ENCODE measurements around the gene EIF4G3.

The EIF4G3 gene

GRCh38 chr1:21022279-21023040, 154.2 kb downstream of the EIF4G3 start:
- DNase-seq (ENCODE audit: insufficient read length) (peak; percentile 19), FAIRE-seq (peak; percentile 91)
- TF ChIP-seq POLR2AphosphoS5 (IDR thresholded peaks at IDR 0.05; ENCODE audit: low read depth, low read length) (no peak), POLR2A (IDR thresholded peaks at IDR 0.05; ENCODE audit: low read depth, low read length) (no peak), TAF1 (IDR thresholded peaks at IDR 0.05; ENCODE audit: borderline replicate concordance, low read depth, low read length) (no peak)

DNA sequence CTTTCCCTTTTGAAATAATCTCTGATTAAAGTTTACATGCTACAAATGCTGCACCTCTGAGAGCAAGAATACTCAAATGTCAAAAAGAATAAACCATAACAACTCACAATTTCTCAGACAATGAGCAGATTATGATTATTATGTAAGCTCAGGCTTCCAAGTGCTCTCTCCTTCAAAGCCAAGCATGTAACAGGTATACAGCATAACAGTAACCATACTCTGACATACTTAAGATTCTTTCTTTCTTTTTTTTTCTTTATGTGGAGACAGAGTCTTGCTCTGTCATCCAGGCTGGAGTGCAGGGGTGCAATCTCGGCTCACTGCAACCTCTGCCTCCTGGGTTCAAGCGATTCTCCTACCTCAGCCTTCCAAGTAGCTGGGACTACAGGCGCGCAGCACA, 155.4 kb downstream of the EIF4G3 start:
- DNase-seq (ENCODE audit: insufficient read length) (no peak), FAIRE-seq (no peak)
- TF ChIP-seq POLR2A (IDR thresholded peaks at IDR 0.05; ENCODE audit: low read depth, low read length) (no peak), POLR2AphosphoS5 (IDR thresholded peaks at IDR 0.05; ENCODE audit: low read depth, low read length) (no peak), TAF1 (IDR thresholded peaks at IDR 0.05; ENCODE audit: borderline replicate concordance, low read depth, low read length) (no peak)

DNA sequence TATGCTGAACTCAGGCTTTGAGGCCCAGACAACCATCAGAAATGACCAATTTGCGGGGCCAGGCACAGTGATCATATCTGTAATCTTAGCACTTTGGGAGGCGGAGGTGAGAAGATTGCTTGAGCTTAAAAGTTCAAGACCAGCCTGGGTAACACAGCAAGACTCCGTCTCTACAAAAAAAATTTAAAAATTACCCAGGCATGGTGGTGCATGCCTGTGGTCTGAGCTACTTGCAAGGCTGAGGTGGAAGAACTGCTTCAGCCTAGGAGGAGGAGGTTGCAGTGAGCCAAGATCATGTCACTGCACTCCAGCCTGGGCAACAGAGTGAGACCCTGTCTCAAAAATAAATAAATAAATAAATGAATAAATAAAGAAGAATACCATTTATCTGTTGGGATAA, 156.5 kb downstream of the EIF4G3 start:
- no peak for DNase-seq (ENCODE audit: insufficient read length)
- TF ChIP-seq TAF1 (IDR thresholded peaks at IDR 0.05; ENCODE audit: borderline replicate concordance, low read depth, low read length) (no peak), POLR2AphosphoS5 (IDR thresholded peaks at IDR 0.05; ENCODE audit: low read depth, low read length) (no peak), POLR2A (IDR thresholded peaks at IDR 0.05; ENCODE audit: low read depth, low read length) (no peak)
- FAIRE-seq: no peak

DNA sequence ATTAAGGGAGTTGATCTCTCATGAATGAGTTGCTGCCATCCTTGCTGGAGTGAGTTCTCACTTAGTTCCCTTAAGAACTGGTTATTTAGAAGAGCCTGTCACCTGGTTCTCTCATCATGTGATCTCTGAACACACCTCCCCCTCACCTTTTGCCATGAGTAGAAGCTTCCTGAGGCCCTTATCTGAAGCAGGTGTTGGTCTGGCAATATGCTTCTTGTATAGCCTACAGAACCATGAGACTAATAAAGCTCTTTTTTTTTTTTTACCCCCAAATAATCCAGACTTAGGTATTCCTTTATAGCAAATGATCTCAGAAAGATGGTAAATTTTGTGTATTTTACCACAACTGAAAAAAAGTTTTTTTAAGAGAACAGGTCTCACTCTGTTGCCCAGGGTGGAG, 158.0 kb downstream of the EIF4G3 start:
- TF ChIP-seq TAF1 (IDR thresholded peaks at IDR 0.05; ENCODE audit: borderline replicate concordance, low read depth, low read length): no peak
- no peak for TF ChIP-seq POLR2AphosphoS5 (IDR thresholded peaks at IDR 0.05; ENCODE audit: low read depth, low read length)
- no peak for TF ChIP-seq POLR2A (IDR thresholded peaks at IDR 0.05; ENCODE audit: low read depth, low read length)
- FAIRE-seq: no peak
- no peak for DNase-seq (ENCODE audit: insufficient read length)

DNA sequence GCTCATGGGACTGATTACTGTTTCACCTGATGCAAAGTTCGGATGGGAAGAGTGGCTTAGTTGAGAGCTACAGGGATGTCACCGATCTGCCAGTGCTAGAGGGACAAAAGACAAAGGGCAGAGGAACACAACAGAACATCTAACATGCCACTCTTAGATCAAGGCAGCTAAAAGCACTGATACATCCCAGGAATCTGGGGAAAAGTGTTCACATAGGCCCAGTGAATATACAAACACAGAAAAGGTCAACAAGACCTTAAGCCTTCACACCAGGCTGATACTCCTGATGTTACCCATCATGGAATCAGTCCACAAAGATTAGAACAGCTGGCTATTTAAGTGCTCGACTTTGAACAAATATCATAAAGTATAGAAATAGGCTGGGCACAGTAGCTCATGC, 163.2 kb downstream of the EIF4G3 start:
- FAIRE-seq: peak; percentile 42
- no peak for TF ChIP-seq POLR2A (IDR thresholded peaks at IDR 0.05; ENCODE audit: low read depth, low read length)
- TF ChIP-seq TAF1 (IDR thresholded peaks at IDR 0.05; ENCODE audit: borderline replicate concordance, low read depth, low read length): no peak
- no peak for TF ChIP-seq POLR2AphosphoS5 (IDR thresholded peaks at IDR 0.05; ENCODE audit: low read depth, low read length)
- no peak for DNase-seq (ENCODE audit: insufficient read length)

DNA sequence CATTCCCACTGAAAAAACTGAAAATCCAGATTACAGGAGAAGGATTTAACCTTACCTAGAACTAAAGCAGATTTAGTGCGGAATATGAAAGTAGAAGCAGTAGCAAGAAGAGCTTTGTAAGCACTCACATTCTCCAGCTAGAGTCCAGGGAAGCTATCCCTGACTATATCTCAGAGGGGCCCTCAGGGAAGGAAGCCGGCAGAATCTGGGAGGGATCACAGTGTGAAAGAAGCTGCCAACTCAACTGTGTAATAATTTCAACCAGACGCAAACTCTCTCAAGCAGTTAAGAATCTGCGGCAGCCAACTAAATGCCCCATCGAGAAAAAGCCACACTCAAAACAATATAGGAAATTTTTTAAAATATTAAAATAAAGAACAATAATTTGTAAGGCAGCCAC, 163.8 kb downstream of the EIF4G3 start:
- FAIRE-seq (no peak), DNase-seq (ENCODE audit: insufficient read length) (no peak)

DNA sequence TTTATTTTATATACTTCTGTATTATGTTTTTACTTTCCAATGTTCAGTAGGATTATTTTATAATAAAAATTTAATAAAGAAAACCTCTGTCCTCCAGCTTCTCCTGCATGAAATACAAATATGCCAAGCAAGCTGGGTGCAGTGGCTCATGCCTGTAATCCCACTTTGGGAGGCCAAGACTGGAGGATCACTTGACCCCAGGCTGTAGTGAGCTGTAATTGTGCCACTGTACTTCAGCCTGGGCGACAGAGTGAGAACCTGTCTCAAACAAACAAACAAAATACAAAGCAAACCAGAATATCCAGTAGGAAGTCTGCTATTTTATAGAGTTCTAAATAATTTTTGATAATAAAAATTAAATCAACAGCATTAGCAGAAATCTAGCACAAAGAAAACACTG, 168.8 kb downstream of the EIF4G3 start:
- DNase-seq (ENCODE audit: insufficient read length): no peak
- TF ChIP-seq TAF1 (IDR thresholded peaks at IDR 0.05; ENCODE audit: borderline replicate concordance, low read depth, low read length) (no peak), POLR2A (IDR thresholded peaks at IDR 0.05; ENCODE audit: low read depth, low read length) (no peak), POLR2AphosphoS5 (IDR thresholded peaks at IDR 0.05; ENCODE audit: low read depth, low read length) (no peak)
- no peak for FAIRE-seq

More for the DNA sequence above, 163.8 kb downstream of the EIF4G3 start:
- no peak for TF ChIP-seq POLR2A (IDR thresholded peaks at IDR 0.05; ENCODE audit: low read depth, low read length)
- no peak for TF ChIP-seq TAF1 (IDR thresholded peaks at IDR 0.05; ENCODE audit: borderline replicate concordance, low read depth, low read length)
- no peak for TF ChIP-seq POLR2AphosphoS5 (IDR thresholded peaks at IDR 0.05; ENCODE audit: low read depth, low read length)

DNA sequence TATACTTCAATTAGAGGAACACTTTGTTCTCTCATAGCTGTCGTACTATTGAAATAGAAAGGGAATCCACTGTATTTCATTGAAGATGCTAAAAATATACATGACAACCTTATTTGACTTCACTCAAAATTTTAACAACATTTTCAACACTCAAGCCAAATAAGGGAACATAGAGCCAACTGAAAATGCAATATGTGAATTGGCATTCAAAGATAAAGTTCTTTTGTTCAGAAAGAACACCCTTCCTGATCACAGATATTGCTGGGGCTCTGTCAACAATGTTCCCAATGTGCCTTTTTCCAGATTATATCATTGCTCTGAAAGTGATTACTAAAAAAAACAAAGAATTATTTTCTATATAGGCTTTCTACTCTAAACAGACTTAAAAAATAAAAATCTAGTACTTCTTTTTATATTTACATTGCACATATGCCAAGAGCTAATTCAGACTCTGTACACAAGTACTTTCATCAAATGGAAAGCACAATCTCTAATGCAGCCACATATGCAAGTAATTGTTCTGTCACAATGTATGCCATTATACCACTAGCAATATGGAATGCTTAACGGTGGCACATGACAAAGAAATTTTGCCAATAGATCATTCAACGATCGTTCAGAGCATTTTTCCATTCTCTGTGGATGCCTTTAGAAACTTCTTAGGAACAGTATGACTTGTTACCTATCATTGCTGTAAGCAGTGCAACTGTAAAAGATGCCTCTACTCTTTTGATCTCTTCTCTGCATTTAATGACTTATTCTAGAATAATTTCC, 171.0 kb downstream of the EIF4G3 start:
- TF ChIP-seq TAF1 (IDR thresholded peaks at IDR 0.05; ENCODE audit: borderline replicate concordance, low read depth, low read length) (no peak), POLR2AphosphoS5 (IDR thresholded peaks at IDR 0.05; ENCODE audit: low read depth, low read length) (no peak), POLR2A (IDR thresholded peaks at IDR 0.05; ENCODE audit: low read depth, low read length) (no peak)
- no peak for FAIRE-seq
- no peak for DNase-seq (ENCODE audit: insufficient read length)

GRCh38 chr1:21003281-21004045, 173.2 kb downstream of the EIF4G3 start:
- FAIRE-seq (no peak), DNase-seq (ENCODE audit: insufficient read length) (no peak)

GRCh38 chr1:21001042-21001441, 175.7 kb downstream of the EIF4G3 start:
- no peak for TF ChIP-seq POLR2A (IDR thresholded peaks at IDR 0.05; ENCODE audit: low read depth, low read length)
- TF ChIP-seq TAF1 (IDR thresholded peaks at IDR 0.05; ENCODE audit: borderline replicate concordance, low read depth, low read length): no peak
- no peak for TF ChIP-seq POLR2AphosphoS5 (IDR thresholded peaks at IDR 0.05; ENCODE audit: low read depth, low read length)
- FAIRE-seq: no peak
- no peak for DNase-seq (ENCODE audit: insufficient read length)

More at GRCh38 chr1:21003281-21004045, 173.2 kb downstream of the EIF4G3 start:
- no peak for TF ChIP-seq POLR2A (IDR thresholded peaks at IDR 0.05; ENCODE audit: low read depth, low read length)
- TF ChIP-seq TAF1 (IDR thresholded peaks at IDR 0.05; ENCODE audit: borderline replicate concordance, low read depth, low read length): no peak
- no peak for TF ChIP-seq POLR2AphosphoS5 (IDR thresholded peaks at IDR 0.05; ENCODE audit: low read depth, low read length)

GRCh38 chr1:21000245-21000594, 176.5 kb downstream of the EIF4G3 start:
- TF ChIP-seq TAF1 (IDR thresholded peaks at IDR 0.05; ENCODE audit: borderline replicate concordance, low read depth, low read length) (no peak), POLR2A (IDR thresholded peaks at IDR 0.05; ENCODE audit: low read depth, low read length) (no peak), POLR2AphosphoS5 (IDR thresholded peaks at IDR 0.05; ENCODE audit: low read depth, low read length) (no peak)
- FAIRE-seq (no peak), DNase-seq (ENCODE audit: insufficient read length) (no peak)
